ENCODE results near the gene RNF125.

DNA sequence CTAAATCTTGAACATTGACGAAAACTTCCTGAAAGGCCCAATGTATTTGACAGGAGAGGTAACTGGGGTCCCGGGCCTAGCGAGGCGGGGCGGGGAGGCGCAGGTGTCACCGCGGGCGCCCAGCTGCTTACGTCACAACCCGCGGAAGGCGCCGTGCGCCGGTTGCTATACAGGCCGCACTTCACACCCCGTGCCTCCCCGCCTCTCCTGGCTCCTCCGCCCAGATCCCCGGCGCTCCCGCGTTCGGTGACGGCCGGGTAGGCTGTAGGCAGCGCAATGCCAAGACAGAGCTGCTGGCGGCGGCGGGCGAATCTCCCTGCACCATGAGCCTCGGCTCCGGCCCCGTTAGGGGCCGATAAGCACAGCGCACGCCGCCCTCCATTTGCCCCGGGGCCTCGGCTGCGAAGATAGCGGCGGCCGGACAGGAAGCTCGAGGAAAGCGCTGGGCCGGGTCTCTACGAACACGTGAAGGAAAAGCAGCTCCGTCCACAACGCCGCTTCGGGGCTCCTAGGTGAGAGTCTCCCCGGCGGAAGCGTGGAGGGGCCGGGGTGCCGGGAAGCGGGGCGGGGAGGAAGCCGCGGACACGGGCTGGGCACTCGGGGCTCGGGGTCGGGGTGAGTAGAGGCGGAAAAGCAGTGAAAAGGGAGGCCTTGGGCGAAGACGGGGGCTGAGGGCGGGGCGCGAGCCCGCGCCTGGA is 73.2 kb downstream of the RNF125 start, which contains the start of gene RNF138:
- TF ChIP-seq CTCF (IDR thresholded peaks at IDR 0.05; ENCODE audit: borderline replicate concordance, extremely low read depth, low read length, poor library complexity, severe bottlenecking) (no peak), EZH2 (IDR thresholded peaks at IDR 0.05; ENCODE audit: borderline replicate concordance, low read depth, low read length, severe bottlenecking) (no peak)
